GM12874 (cell line): ENCODE data around the gene MT1M.

Experiments
- TF ChIP-seq, protein P1 (sequence below): IDR thresholded peaks from 2 replicates; pipeline ENCODE4 v1.5.1; 2011; ENCODE audit warnings: low read depth, mild to moderate bottlenecking, control low read depth, low read length, moderate library complexity; ENCODE audit not compliant: insufficient read depth

Gene MT1M

DNA sequence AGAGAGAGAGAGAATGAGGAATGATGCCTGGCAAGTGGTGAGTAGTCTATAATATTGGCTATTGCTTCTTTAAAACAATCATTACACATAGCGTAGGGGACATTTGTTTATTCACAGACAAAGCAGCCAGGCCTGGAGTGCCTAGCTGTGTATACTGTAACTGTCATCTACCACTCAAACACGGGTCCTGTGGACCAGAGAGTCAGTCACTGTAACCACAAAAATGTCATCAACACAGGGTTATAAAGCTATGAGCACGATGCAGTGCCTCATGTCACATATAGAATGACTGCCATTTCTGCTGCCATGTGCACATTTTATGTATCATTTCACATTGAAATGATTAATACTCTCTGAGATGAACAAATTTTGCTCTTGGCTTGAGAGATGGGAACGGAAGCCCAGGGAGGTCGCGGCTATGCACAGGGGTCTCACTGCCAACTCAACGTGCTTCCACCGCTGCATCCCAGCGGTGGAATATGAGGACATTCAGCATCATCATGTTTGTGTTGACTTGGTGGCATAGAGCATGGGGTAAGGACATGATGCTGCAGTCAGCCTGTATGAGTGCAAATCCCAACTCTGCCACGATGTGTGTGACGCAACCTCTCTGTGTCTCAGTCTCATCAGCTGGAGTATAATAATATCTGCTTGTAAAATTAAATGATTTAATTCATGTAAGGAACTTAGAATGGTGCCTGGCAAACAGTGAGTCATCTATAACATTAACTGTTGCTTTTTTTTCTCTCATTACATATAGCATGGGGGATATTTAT lies 40.5 kb downstream of the MT1M start:
- TF ChIP-seq, protein P1, sequence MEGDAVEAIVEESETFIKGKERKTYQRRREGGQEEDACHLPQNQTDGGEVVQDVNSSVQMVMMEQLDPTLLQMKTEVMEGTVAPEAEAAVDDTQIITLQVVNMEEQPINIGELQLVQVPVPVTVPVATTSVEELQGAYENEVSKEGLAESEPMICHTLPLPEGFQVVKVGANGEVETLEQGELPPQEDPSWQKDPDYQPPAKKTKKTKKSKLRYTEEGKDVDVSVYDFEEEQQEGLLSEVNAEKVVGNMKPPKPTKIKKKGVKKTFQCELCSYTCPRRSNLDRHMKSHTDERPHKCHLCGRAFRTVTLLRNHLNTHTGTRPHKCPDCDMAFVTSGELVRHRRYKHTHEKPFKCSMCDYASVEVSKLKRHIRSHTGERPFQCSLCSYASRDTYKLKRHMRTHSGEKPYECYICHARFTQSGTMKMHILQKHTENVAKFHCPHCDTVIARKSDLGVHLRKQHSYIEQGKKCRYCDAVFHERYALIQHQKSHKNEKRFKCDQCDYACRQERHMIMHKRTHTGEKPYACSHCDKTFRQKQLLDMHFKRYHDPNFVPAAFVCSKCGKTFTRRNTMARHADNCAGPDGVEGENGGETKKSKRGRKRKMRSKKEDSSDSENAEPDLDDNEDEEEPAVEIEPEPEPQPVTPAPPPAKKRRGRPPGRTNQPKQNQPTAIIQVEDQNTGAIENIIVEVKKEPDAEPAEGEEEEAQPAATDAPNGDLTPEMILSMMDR = no peak

DNA sequence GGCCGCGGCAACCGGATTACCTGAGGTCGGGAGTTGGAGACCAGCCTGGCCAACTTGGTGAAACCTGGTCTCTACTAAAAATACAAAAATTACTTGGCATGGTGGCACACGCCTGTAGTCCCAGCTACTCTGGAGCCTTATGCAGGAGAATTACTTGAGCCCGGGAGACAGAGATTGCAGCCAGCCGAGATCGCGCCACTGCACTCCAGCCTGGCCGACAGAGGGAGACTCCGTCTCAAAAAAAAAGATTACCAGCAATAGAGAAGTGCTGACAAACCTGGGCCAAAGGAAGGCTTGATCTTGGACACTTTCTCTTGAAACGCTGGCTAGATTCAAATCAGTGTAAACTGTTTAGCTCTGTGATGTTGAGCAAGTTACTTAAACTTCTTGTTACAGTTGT lies 41.5 kb downstream of the MT1M start:
- TF ChIP-seq, protein P1 = peak; percentile 50

GRCh38 chr16:56675685-56676210 lies 43.3 kb downstream of the MT1M start:
- TF ChIP-seq, protein P1 = no peak

DNA sequence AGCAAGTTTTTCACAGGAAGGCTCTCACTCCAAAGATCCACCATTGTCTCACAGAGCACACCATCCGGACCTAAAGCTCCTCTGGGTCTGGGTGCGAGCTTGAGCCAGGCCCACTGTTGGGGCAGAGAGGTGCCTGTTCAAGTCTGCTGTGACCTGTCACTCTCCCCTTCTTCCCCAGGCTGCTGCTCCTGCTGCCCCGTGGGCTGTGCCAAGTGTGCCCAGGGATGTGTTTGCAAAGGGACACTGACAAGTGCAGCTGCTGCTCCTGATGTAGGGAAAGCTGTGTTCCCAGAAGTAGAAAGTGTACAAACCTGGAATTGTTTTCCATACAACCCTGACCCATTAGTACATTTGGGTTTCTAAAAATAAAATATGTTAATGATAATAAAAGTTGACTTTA lies 45.0 kb downstream of the MT1M start:
- TF ChIP-seq, protein P1 = no peak

DNA sequence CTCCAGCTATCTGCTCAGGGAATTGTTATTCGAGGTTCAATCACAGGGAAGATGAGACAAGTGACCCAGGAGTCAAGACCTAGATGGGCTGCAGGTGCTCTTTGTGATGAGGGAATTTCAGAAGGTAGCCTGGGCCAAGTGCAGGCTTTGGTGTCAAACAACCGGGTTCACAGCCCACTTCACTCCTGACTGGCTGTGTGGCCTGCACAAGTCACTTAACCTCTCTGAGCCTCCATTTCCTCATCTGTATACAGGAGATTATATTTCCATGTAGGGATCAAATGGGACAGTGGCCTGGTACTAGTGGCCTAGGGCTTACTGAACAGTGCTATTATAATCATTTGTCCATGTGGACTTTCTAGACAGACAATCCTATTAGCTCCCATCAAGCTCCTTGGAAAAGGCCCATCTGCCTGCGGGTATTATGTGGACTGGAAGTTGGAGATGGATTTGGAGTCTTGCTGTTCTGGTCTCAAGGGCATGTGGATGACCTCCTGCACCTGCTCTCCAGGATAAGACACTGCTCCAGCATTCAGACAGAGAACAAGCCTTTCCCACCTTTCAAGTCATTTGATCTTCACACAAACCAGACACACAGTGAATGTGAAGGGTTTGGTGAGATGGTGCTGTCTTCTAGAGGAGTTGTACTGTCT lies 46.7 kb downstream of the MT1M start:
- TF ChIP-seq, protein P1 = no peak

- TF ChIP-seq, protein P1 = no peak
Observed at GRCh38 chr16:56679818-56680217, 47.4 kb downstream of the MT1M start.

DNA sequence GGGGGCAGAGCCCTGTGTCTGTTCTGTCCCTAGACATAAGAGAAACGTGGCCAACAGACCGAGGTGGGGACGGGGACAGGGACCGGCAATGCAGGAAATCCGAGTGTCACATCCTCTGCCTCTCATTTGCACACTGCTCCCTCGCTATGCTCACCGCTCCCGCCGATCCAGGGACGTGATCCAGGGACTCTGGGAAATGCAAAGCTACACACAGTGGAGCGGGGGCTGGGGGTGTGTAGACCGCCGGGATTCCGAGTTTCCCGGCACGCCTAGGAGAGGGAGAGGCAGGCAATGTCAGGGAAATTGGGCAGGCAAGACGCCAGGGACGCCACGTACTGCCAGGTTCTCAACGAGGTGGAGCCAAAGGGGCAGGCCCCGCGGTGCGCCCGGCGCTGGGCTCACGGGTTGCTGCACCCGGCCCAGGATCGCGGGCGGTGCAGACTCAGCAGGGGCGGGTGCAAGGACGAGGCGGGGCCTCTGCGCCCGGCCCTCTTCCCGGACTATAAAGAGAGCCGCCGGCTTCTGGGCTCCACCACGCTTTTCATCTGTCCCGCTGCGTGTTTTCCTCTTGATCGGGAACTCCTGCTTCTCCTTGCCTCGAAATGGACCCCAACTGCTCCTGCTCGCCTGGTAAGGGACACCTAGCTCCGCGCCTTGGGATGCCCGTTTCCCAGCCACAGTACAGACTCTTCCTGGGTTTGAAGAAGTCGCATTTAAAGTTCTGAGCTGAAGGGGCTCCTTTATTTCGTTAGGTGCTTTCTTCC lies 49.7 kb downstream of the MT1M start, which contains the start of gene MT1X:
MT1X (plus strand) TSS at position 532 of the 764 bp plus-strand sequence; CDS start at position 603, 71 bp downstream.
- TF ChIP-seq, protein P1 = no peak
